Measurements from ENCODE around the gene MGARP.
A peak's percentile ranks its signal among the peaks of the same experiment; 100 is the strongest.

MGARP gene

GRCh38 chr4:139221687-139222086, 58.3 kb downstream of the MGARP start:
- CTCF ChIA-PET, result interaction anchor here (0.6 kb wide), 1 partner anchor 308 kb away, joined by 5 read pairs; no protein-coding TSS in a partner anchor
- POLR2A ChIA-PET, result no interaction called here
- Histone ChIP-seq H3K9me3 (ENCODE audit: control insufficient read depth, insufficient read depth, low read depth, low read length) (no peaks in the 10 kb centered on the region), H3K36me3 (ENCODE audit: control insufficient read depth in 2 of 2, insufficient read depth in 1 of 2, low read length in 2 of 2) (no peaks in the 10 kb centered on the region), H3K27ac (ENCODE audit: extremely low read depth, low read depth, low read length) (no peak overlapping the region), H3K4me3 (ENCODE audit: low read depth, low read length) (no peak overlapping the region), H3K4me1 (ENCODE audit: control insufficient read depth, insufficient read depth, low read length) (no peaks in the 10 kb centered on the region)
- TF ChIP-seq ZNF561 (tag by site-specific recombination; IDR thresholded peaks at IDR 0.05; ENCODE audit: borderline replicate concordance) (no peak), TCF7L2 (IDR thresholded peaks at IDR 0.05; ENCODE audit: borderline replicate concordance, low read depth, low read length) (no peak), OVOL3 (tag by site-specific recombination; IDR thresholded peaks at IDR 0.05) (no peak), ZNF174 (tag by site-specific recombination; IDR thresholded peaks at IDR 0.05) (no peak), ZNF792 (tag by site-specific recombination; IDR thresholded peaks at IDR 0.05) (no peak), ZSCAN16 (tag by site-specific recombination; IDR thresholded peaks at IDR 0.05) (no peak), ZNF280D (tag by site-specific recombination; IDR thresholded peaks at IDR 0.05) (no peak), ZNF292 (tag by site-specific recombination; IDR thresholded peaks at IDR 0.05; ENCODE audit: borderline replicate concordance, low read depth) (no peak), SP3 (tag by site-specific recombination; IDR thresholded peaks at IDR 0.05) (no peak), ZBTB8A (tag by site-specific recombination; IDR thresholded peaks at IDR 0.05) (no peak), BCL11B (tag by site-specific recombination; IDR thresholded peaks at IDR 0.05; ENCODE audit: low read depth) (no peak), ZNF138 (tag by site-specific recombination; IDR thresholded peaks at IDR 0.05; ENCODE audit: borderline replicate concordance) (no peak), ZFP69B (tag by site-specific recombination; IDR thresholded peaks at IDR 0.05) (no peak), MEIS1 (CRISPR knock-in tag; IDR thresholded peaks at IDR 0.05; ENCODE audit: borderline replicate concordance) (no peak), ZNF555 (tag by site-specific recombination; conservative IDR thresholded peaks at IDR 0.05) (no peak), ZNF560 (tag by site-specific recombination; IDR thresholded peaks at IDR 0.05; ENCODE audit: borderline replicate concordance) (no peak), ZFP41 (tag by site-specific recombination; IDR thresholded peaks at IDR 0.05; ENCODE audit: borderline replicate concordance) (no peak)

DNA sequence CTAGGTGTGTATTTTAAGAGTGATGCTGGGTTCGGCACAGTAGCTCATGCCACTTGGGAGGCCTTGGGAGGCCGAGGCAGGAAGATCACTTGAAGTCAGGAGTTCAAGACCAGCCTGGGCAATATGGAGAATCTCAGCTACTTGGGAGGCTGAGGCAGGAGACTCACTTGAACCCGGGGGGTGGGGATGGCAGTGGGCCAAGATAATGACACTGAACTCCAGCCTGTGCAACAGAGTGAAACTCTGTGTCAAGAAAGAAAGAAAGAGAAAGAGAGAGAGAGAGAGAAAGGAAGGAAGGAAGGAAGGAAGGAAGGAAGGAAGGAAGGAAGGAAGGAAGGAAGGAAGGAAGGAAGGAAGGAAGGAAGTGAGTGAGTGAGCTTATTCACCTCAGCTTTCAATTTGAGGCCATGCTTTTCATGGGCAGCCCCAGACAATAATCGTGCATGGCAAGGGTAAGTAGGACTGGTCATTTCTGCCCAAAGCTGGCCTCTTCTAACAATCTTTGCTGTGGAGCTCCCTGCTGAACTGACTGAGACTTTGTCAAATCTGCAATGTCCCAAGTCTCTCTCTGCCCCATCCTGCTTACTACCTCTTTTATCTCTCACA, 60.5 kb downstream of the MGARP start:
- TF ChIP-seq ZNF221 (tag by site-specific recombination; IDR thresholded peaks at IDR 0.05; ENCODE audit: borderline replicate concordance) (no peak), ZNF366 (tag by site-specific recombination; conservative IDR thresholded peaks at IDR 0.05) (peak; percentile 88), BCL11A (tag by site-specific recombination; IDR thresholded peaks at IDR 0.05; ENCODE audit: low read depth) (no peak), ZFP69B (tag by site-specific recombination; IDR thresholded peaks at IDR 0.05) (no peak)
- H3K9me3 ChIP-seq (ENCODE audit: control insufficient read depth, insufficient read depth, low read depth, low read length), result no peaks in the 10 kb centered on the region
- no peaks in the 10 kb centered on the region for H3K36me3 ChIP-seq (ENCODE audit: control insufficient read depth in 2 of 2, insufficient read depth in 1 of 2, low read length in 2 of 2)
- H3K4me1 ChIP-seq (ENCODE audit: control insufficient read depth, insufficient read depth, low read length), result 0 out of 2 replicates have a peak, but pooled peaks cover under 1% of the 10 kb centered on the region
- ChIA-PET CTCF (interaction anchor here (0.6 to 1.5 kb wide), 3 partner anchors 8 to 312 kb away, joined by 3 to 9 read pairs (median 3); no protein-coding TSS in a partner anchor), POLR2A (no interaction called here)
- no peak overlapping the region for H3K4me3 ChIP-seq (ENCODE audit: low read depth, low read length)
- no peak overlapping the region for H3K27ac ChIP-seq (ENCODE audit: extremely low read depth, low read depth, low read length)

Data from HEK293 (cell line).